ENCODE measurements around the gene FCSK. TPM values are rescaled to one million over a fixed set of nuclear protein-coding genes. Genes with fewer than 3 reads are reported as not detected.

The FCSK gene
- polyA plus RNA-seq, 4 donors: 19.6 to 43.5 (median 24.4) TPM

DNA sequence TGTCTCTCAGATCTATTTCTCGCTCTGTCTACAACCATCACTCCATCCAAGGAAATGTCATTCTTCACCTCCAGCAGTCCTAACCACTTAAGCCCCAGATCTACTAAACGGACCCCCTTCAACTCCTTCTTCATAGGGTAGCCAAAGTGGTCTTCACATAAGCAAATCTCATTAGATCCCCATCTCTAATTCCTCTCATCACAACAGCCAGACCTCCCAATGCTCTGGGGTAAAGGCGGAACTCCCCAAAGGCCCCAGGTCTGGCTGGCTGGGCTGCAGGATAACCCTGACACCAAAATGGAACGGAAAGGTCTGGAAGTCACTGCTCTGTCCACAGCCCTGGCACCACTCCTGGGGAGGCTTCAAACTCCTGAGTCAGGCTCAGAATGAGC is 26.6 kb upstream of the FCSK start:
- FAIRE-seq: no peak
- DNase-seq: no peak
- H3K36me3 ChIP-seq (ENCODE audit: control insufficient read depth in 3 of 3, insufficient read depth in 2 of 3, low read depth in 1 of 3, low read length in 3 of 3): peaks cover 0 to 65% (median 0%) of the 10 kb centered on the region in 3 donors
- peaks cover 14 to 63% (median 35%) of the 10 kb centered on the region in 3 donors for H3K4me1 ChIP-seq (ENCODE audit: control insufficient read depth in 3 of 3, insufficient read depth in 2 of 3, low read depth in 1 of 3, low read length in 2 of 3)
- no peaks in the 10 kb centered on the region for H3K27me3 ChIP-seq (ENCODE audit: control insufficient read depth in 3 of 3, insufficient read depth in 3 of 3, low read length in 3 of 3)
- 34 to 47% (median 42%) methylated on average over 4 of the region's 4 CpGs for WGBS, 3 donors
- H3K9me3 ChIP-seq (ENCODE audit: control insufficient read depth in 2 of 2, insufficient read depth in 1 of 2, low read depth in 1 of 2, low read length in 1 of 2): no peaks in the 10 kb centered on the region
- H3K4me3 ChIP-seq (ENCODE audit: low read depth in 1 of 3, low read length in 3 of 3): no peak overlapping the region
- peak overlapping the region; percentile 70 to 96 (median 91) for H3K27ac ChIP-seq (ENCODE audit: low read depth in 1 of 3, low read length in 2 of 3)

GRCh38 chr16:70428178-70428998 is 26.0 kb upstream of the FCSK start:
- 10 to 16% (median 12%) methylated on average over 9 of the region's 9 CpGs for WGBS, 3 donors
- Histone ChIP-seq H3K9me3 (ENCODE audit: control insufficient read depth in 2 of 2, insufficient read depth in 1 of 2, low read depth in 1 of 2, low read length in 1 of 2) (no peaks in the 10 kb centered on the region), H3K27ac (ENCODE audit: low read depth in 1 of 3, low read length in 2 of 3) (peak overlapping the region; percentile 70 to 96 (median 91)), H3K27me3 (ENCODE audit: control insufficient read depth in 3 of 3, insufficient read depth in 3 of 3, low read length in 3 of 3) (no peaks in the 10 kb centered on the region), H3K4me3 (ENCODE audit: low read depth in 1 of 3, low read length in 3 of 3) (no peak overlapping the region), H3K36me3 (ENCODE audit: control insufficient read depth in 3 of 3, insufficient read depth in 2 of 3, low read depth in 1 of 3, low read length in 3 of 3) (peaks cover 0 to 64% (median 0%) of the 10 kb centered on the region in 3 donors), H3K4me1 (ENCODE audit: control insufficient read depth in 3 of 3, insufficient read depth in 2 of 3, low read depth in 1 of 3, low read length in 2 of 3) (peaks cover 11 to 63% (median 38%) of the 10 kb centered on the region in 3 donors)
- peak; percentile 98 to 99 for DNase-seq
- no peak for FAIRE-seq

- DNase-seq: peak in 1 of 2 donors; percentile 25
- Histone ChIP-seq H3K36me3 (ENCODE audit: control insufficient read depth in 3 of 3, insufficient read depth in 2 of 3, low read depth in 1 of 3, low read length in 3 of 3) (peaks cover 0 to 65% (median 0%) of the 10 kb centered on the region in 3 donors), H3K27ac (ENCODE audit: low read depth in 1 of 3, low read length in 2 of 3) (peak overlapping the region; percentile 47 to 91 (median 69)), H3K9me3 (ENCODE audit: control insufficient read depth in 2 of 2, insufficient read depth in 1 of 2, low read depth in 1 of 2, low read length in 1 of 2) (no peaks in the 10 kb centered on the region), H3K4me1 (ENCODE audit: control insufficient read depth in 3 of 3, insufficient read depth in 2 of 3, low read depth in 1 of 3, low read length in 2 of 3) (peaks cover 11 to 77% (median 38%) of the 10 kb centered on the region in 3 donors), H3K4me3 (ENCODE audit: low read depth in 1 of 3, low read length in 3 of 3) (no peak overlapping the region), H3K27me3 (ENCODE audit: control insufficient read depth in 3 of 3, insufficient read depth in 3 of 3, low read length in 3 of 3) (no peaks in the 10 kb centered on the region)
- 70 to 78% (median 72%) methylated on average over 5 of the region's 5 CpGs for WGBS, 3 donors
- no peak for FAIRE-seq
Measured at GRCh38 chr16:70429888-70430666, 24.3 kb upstream of the FCSK start.

DNA sequence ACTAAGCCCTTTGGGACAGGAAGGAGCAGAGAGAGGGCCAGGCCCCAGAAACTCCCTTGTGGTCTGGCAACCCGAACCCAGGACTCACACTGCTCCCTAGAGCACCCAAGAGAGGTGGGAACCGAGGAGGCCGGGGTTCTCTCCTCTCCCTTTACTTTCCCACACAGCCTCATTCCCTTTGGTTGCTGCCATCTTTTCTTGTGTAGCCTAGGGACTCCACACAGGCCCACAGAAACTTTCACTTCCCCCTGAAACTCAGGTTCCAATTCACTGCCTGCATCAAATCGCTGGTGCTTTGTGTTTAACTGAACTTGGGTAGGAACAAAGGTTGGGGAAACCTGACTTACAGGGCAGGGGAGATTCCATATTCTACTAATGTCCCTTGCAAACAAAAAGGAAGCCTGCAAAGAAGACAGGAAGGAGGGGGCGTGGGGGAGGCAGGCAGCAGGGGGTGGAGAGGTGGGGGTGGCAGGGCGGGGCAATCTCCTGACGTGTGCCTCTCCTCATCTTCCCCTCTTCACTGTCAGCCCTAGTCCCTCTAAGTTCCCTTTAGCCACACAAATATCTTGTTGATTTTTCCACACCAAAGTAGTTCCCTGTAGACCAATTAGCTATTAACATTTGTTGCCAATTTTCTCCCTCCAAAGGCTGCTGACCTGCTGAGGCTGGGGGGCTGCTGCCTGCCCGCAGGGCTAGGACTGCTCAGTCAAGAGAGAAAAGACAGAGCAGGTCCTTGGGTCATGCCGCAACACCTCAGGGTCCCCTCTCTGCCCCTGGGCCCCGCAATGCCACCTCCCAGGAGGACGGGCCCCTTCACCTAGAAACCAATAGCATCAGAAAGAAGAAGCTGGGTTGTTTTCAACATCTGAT is 23.5 kb upstream of the FCSK start:
- peak; percentile 33 to 58 for DNase-seq
- peaks cover 11 to 78% (median 38%) of the 10 kb centered on the region in 3 donors for H3K4me1 ChIP-seq (ENCODE audit: control insufficient read depth in 3 of 3, insufficient read depth in 2 of 3, low read depth in 1 of 3, low read length in 2 of 3)
- H3K4me3 ChIP-seq (ENCODE audit: low read depth in 1 of 3, low read length in 3 of 3): no peak overlapping the region
- 43 to 59% (median 51%) methylated on average over 11 of the region's 11 CpGs for WGBS, 3 donors
- H3K36me3 ChIP-seq (ENCODE audit: control insufficient read depth in 3 of 3, insufficient read depth in 2 of 3, low read depth in 1 of 3, low read length in 3 of 3): peaks cover 0 to 58% (median 0%) of the 10 kb centered on the region in 3 donors
- FAIRE-seq: no peak
- H3K27me3 ChIP-seq (ENCODE audit: control insufficient read depth in 3 of 3, insufficient read depth in 3 of 3, low read length in 3 of 3): no peaks in the 10 kb centered on the region
- no peaks in the 10 kb centered on the region for H3K9me3 ChIP-seq (ENCODE audit: control insufficient read depth in 2 of 2, insufficient read depth in 1 of 2, low read depth in 1 of 2, low read length in 1 of 2)
- H3K27ac ChIP-seq (ENCODE audit: low read depth in 1 of 3, low read length in 2 of 3): peak overlapping the region; percentile 47 to 91 (median 69)

DNA sequence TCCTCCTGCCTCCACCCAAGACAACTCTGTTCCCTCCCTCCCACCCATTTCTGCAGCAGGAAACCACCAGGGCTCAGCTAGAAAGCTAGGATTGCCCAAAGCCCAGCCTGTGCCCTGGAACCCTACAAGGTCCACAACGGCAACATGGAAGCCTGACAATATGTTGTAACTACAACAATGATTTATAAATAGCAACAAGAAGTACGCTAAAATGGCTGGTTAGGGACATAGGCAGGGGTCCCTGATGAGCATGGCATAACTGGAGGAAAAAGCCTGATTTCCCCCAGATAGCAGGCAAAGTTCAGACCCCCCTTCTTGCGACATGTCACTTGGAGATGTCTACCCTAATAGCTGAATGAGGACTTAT is 22.1 kb upstream of the FCSK start:
- WGBS, 3 donors: 49 to 58% (median 56%) methylated on average over 3 of the region's 3 CpGs
- DNase-seq (no peak), FAIRE-seq (no peak)
- H3K4me1 ChIP-seq (ENCODE audit: control insufficient read depth in 3 of 3, insufficient read depth in 2 of 3, low read depth in 1 of 3, low read length in 2 of 3): peaks cover 11 to 84% (median 45%) of the 10 kb centered on the region in 3 donors
- peaks cover 0 to 51% (median 0%) of the 10 kb centered on the region in 3 donors for H3K36me3 ChIP-seq (ENCODE audit: control insufficient read depth in 3 of 3, insufficient read depth in 2 of 3, low read depth in 1 of 3, low read length in 3 of 3)
- H3K27me3 ChIP-seq (ENCODE audit: control insufficient read depth in 3 of 3, insufficient read depth in 3 of 3, low read length in 3 of 3): no peaks in the 10 kb centered on the region
- H3K9me3 ChIP-seq (ENCODE audit: control insufficient read depth in 2 of 2, insufficient read depth in 1 of 2, low read depth in 1 of 2, low read length in 1 of 2): no peaks in the 10 kb centered on the region
- peak overlapping the region in 2 of 3 donors; percentile 49 to 56 for H3K27ac ChIP-seq (ENCODE audit: low read depth in 1 of 3, low read length in 2 of 3)
- H3K4me3 ChIP-seq (ENCODE audit: low read depth in 1 of 3, low read length in 3 of 3): no peak overlapping the region

GRCh38 chr16:70432723-70433457 is 21.5 kb upstream of the FCSK start:
- no peak for FAIRE-seq
- peaks cover 11 to 78% (median 43%) of the 10 kb centered on the region in 3 donors for H3K4me1 ChIP-seq (ENCODE audit: control insufficient read depth in 3 of 3, insufficient read depth in 2 of 3, low read depth in 1 of 3, low read length in 2 of 3)

GRCh38 chr16:70433458-70434103 is 20.8 kb upstream of the FCSK start:
- FAIRE-seq: no peak
- Histone ChIP-seq H3K27ac (ENCODE audit: low read depth in 1 of 3, low read length in 2 of 3) (peak overlapping the region; percentile 32 to 56 (median 49)), H3K4me1 (ENCODE audit: control insufficient read depth in 3 of 3, insufficient read depth in 2 of 3, low read depth in 1 of 3, low read length in 2 of 3) (peaks cover 11 to 72% (median 40%) of the 10 kb centered on the region in 3 donors), H3K36me3 (ENCODE audit: control insufficient read depth in 3 of 3, insufficient read depth in 2 of 3, low read depth in 1 of 3, low read length in 3 of 3) (peaks cover 0 to 48% (median 0%) of the 10 kb centered on the region in 3 donors), H3K27me3 (ENCODE audit: control insufficient read depth in 3 of 3, insufficient read depth in 3 of 3, low read length in 3 of 3) (no peaks in the 10 kb centered on the region), H3K4me3 (ENCODE audit: low read depth in 1 of 3, low read length in 3 of 3) (no peak overlapping the region), H3K9me3 (ENCODE audit: control insufficient read depth in 2 of 2, insufficient read depth in 1 of 2, low read depth in 1 of 2, low read length in 1 of 2) (no peaks in the 10 kb centered on the region)
- 52 to 62% (median 52%) methylated on average over 5 of the region's 5 CpGs for WGBS, 3 donors
- peak in 1 of 2 donors; percentile 49 for DNase-seq

More at GRCh38 chr16:70432723-70433457, 21.5 kb upstream of the FCSK start:
- peak in 1 of 2 donors; percentile 25 for DNase-seq
- H3K4me3 ChIP-seq (ENCODE audit: low read depth in 1 of 3, low read length in 3 of 3): no peak overlapping the region
- no peaks in the 10 kb centered on the region for H3K9me3 ChIP-seq (ENCODE audit: control insufficient read depth in 2 of 2, insufficient read depth in 1 of 2, low read depth in 1 of 2, low read length in 1 of 2)
- H3K27me3 ChIP-seq (ENCODE audit: control insufficient read depth in 3 of 3, insufficient read depth in 3 of 3, low read length in 3 of 3): no peaks in the 10 kb centered on the region
- H3K27ac ChIP-seq (ENCODE audit: low read depth in 1 of 3, low read length in 2 of 3): peak overlapping the region; percentile 32 to 56 (median 49)
- 38 to 69% (median 66%) methylated on average over 12 of the region's 12 CpGs for WGBS, 3 donors
- peaks cover 0 to 49% (median 0%) of the 10 kb centered on the region in 3 donors for H3K36me3 ChIP-seq (ENCODE audit: control insufficient read depth in 3 of 3, insufficient read depth in 2 of 3, low read depth in 1 of 3, low read length in 3 of 3)
